ENCODE results near the gene TPRA1.

Gene TPRA1

GRCh38 chr3:127550468-127551157 lies 39.9 kb downstream of the TPRA1 start:
- DNase-seq (ENCODE audit: low read depth), result no peak
- TF ChIP-seq, protein P1, sequence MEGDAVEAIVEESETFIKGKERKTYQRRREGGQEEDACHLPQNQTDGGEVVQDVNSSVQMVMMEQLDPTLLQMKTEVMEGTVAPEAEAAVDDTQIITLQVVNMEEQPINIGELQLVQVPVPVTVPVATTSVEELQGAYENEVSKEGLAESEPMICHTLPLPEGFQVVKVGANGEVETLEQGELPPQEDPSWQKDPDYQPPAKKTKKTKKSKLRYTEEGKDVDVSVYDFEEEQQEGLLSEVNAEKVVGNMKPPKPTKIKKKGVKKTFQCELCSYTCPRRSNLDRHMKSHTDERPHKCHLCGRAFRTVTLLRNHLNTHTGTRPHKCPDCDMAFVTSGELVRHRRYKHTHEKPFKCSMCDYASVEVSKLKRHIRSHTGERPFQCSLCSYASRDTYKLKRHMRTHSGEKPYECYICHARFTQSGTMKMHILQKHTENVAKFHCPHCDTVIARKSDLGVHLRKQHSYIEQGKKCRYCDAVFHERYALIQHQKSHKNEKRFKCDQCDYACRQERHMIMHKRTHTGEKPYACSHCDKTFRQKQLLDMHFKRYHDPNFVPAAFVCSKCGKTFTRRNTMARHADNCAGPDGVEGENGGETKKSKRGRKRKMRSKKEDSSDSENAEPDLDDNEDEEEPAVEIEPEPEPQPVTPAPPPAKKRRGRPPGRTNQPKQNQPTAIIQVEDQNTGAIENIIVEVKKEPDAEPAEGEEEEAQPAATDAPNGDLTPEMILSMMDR (conservative IDR thresholded peaks at IDR 0.05; ENCODE audit: low read length), result no peak
- H3K4me3 ChIP-seq (ENCODE audit: low read length), result no peak overlapping the region

DNA sequence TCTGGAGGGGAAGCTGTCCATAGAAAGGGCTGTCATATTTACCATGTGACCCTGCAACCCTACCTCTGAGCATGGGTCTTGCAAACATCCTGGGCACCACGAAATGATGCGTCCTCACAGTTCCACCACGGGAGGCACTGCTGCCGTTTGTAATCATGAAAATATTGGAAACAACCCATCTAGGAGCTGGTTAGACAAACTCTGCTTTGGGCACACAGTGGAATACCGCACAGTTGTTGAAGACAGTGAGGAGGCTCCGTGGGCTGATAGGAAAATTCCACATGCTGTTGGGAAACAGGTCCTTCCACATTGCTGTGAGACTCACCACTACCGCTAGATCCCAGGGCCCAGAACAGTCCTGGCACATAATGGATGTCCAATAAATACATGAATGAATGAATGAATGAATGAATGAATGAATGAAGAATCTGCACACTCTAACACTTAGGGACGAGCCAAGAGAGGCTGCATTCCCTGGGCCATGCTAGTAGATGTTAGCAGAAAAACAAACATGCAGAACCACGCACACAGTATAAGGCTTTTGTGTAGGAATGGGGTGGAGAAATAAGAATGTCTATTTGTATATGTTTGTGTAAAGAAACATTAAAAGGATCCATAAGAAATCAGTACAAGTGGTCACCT lies 40.6 kb downstream of the TPRA1 start:
- TF ChIP-seq, protein P1 (conservative IDR thresholded peaks at IDR 0.05; ENCODE audit: low read length), result no peak
- DNase-seq (ENCODE audit: low read depth), result no peak
- no peak overlapping the region for H3K4me3 ChIP-seq (ENCODE audit: low read length)

DNA sequence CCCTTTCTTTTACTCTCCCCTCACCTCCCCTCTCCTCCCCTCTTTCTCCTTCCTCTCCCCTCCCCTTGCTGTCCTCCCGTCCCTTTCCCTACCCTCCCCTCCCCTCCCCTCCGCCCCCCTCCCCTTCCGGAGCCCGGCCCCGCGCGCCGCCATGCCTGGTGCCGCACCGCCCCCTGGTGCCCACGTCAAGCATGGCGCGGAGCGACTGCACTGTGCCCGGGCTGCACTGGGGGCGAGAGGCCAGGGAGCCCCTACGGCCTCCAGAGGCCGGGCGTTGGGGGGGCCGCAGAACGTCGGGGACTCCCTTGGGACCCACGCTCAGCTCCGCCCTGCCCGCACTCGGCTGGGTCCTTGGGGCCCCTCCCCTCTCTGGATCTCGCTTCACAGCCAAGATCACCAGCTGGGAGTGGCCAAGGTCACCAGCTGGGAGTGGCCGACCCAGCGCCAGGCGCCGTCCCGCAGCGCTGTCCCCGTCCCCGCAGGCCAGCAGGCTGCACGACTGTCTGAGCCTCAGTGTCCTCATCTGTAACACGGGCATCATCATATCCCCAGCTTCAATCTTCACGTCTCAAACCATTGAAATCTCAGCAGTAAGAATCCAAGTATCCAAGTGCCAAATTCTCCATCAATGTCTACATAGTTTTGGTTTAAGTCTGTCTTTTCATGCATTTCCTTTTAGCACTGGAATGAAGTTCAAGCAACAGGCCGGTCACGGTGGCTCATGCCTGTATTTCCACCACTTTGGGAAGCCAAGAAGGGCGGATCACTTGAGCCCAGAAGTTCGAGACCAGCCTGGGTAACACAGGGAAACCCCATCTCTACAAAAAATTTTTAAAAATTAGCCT lies 42.5 kb downstream of the TPRA1 start:
- DNase-seq (ENCODE audit: low read depth), result peak; percentile 58
- TF ChIP-seq, protein P1 (conservative IDR thresholded peaks at IDR 0.05; ENCODE audit: low read length), result peak; percentile 50
- H3K4me3 ChIP-seq (ENCODE audit: low read length), result peak overlapping the region; percentile 68

DNA sequence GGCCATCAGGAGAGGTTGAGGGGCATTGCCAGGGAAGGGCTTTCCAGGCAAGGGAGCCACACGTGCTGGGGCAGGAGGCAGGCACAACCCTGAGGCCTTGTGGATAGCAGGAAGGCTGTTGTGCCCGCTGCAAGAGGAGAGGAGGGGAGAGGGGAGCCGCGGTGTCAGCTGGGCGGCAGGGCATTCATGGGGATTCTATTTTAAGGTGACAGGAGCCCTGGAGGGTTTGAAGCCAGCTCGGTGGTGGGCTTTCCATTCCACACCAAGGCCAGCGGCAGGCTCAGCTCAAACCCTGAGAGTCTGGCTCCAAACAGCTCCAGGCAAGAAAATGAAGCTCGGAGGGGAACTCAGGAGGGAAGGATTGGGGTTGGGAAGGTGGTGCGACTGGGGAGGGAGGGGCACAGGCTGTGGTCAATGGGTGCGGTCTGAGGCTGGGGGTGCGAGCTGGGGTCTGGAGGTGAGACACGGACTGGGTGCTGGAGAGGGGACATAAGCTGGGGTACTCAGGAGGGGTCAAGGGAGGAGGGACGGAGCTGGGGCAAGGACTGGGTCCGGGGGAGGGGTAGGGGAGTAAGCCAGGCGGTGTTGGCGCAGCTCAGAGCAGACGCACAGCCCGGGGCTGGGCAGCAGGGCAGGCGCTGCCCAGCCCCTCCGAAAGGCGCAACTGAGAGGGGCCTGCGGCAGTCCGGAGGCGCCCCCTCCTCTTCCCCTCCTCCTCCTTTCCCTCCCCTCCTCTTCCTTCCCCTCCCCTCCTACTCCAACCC lies 43.4 kb downstream of the TPRA1 start:
- TF ChIP-seq, protein P1 (conservative IDR thresholded peaks at IDR 0.05; ENCODE audit: low read length), result no peak
- DNase-seq (ENCODE audit: low read depth), result no peak
- H3K4me3 ChIP-seq (ENCODE audit: low read length), result peak overlapping the region; percentile 55

DNA sequence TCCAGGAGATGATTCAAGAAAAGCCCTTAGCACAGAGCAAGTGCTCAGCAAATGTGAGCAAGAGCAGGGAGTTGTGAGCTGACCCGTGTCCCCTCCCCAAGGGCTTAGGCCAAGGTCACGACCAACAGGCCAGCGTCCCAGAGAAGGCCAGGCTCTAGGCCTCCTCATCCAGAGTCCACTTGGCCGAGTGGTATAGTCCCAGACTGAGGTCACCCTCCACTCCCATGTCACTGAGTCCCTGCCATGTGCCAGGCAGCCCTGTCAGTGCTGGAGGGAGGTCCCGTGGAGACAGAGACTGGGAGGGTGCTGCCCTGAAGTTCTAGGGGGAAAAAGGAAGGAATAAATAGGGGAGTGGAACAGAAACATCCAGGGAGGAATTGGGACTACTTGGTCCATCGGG lies 44.0 kb downstream of the TPRA1 start:
- TF ChIP-seq, protein P1 (conservative IDR thresholded peaks at IDR 0.05; ENCODE audit: low read length), result no peak
- no peak overlapping the region for H3K4me3 ChIP-seq (ENCODE audit: low read length)
- no peak for DNase-seq (ENCODE audit: low read depth)

- no peak for DNase-seq (ENCODE audit: low read depth)
- TF ChIP-seq, protein P1 (conservative IDR thresholded peaks at IDR 0.05; ENCODE audit: low read length), result no peak
- no peak overlapping the region for H3K4me3 ChIP-seq (ENCODE audit: low read length)
Observed at GRCh38 chr3:127545711-127546457, 44.6 kb downstream of the TPRA1 start.
